ENCODE data around the gene GRSF1. TPM values are rescaled to one million over a fixed set of nuclear protein-coding genes. Genes with fewer than 3 reads are reported as not detected.
A peak's percentile ranks its signal among the peaks of the same experiment; 100 is the strongest.
"Not testable (repeated sequence)": the region's sequence is repeated elsewhere in the genome, so short reads cannot be mapped to it uniquely, and the experiment has no call there.

GRSF1 gene
- total and polyA plus RNA-seq, 5 donors, result 50.7 to 81.4 (median 77.8) TPM

DNA sequence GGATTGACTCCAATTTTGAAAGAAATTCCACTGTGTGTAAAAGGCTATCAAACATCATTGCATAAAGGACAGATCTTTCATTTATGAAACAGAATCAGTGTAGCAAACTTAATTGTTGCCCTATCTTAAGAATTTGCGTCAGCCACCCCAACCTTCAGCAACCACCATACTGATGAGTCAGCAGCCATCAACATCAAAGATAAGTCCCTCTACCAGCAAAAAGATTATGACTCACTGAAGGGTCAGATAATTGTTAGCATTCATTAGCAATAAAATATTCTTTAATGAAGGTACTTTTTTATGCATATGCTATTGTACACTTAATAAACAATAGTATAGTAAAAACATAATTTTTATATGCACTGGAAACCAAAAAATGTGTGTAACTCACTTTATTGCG lies 15.8 kb upstream of the GRSF1 start:
- no peak overlapping the region for H3K27ac ChIP-seq (ENCODE audit: low read length)
- ATAC-seq, result no peak
- no peaks in the 10 kb centered on the region for H3K4me1 ChIP-seq (ENCODE audit: control insufficient read depth, insufficient read depth, low read length)
- H3K4me3 ChIP-seq (ENCODE audit: low read length), result no peak overlapping the region
- intact Hi-C loops (cut with DNase I), result no loop called here
- DNase-seq, result no peak
- H3K9me3 ChIP-seq (ENCODE audit: control insufficient read depth, low read length), result no peaks in the 10 kb centered on the region
- WGBS, result 98% methylated on average over 2 of the region's 2 CpGs
- H3K27me3 ChIP-seq (ENCODE audit: control insufficient read depth, insufficient read depth), result no peaks in the 10 kb centered on the region

DNA sequence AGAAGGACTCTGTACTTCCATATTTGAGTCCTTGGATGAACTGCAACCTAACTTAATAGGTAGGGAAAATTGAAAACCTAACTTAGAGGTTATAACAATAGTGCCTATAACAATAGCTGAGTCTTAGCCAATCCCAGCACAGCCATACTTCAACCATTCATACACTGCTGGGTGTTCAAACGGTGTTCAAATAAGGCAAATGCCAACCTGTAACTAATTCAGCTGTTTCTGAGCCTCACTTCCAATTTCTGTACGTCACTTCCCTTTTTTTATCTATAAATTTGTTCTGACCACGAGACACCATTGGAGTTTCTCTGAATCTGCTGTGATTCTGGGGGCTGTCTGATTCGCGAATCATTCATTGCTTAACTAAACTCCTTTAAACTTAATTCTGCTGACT lies 9.6 kb upstream of the GRSF1 start:
- Histone ChIP-seq H3K27me3 (ENCODE audit: control insufficient read depth, insufficient read depth) (no peaks in the 10 kb centered on the region), H3K4me1 (ENCODE audit: control insufficient read depth, insufficient read depth, low read length) (no peaks in the 10 kb centered on the region), H3K4me3 (ENCODE audit: low read length) (no peak overlapping the region), H3K9me3 (ENCODE audit: control insufficient read depth, low read length) (no peaks in the 10 kb centered on the region), H3K27ac (ENCODE audit: low read length) (no peak overlapping the region)
- DNase-seq, result no peak
- no peak for ATAC-seq
- intact Hi-C loops (cut with DNase I), result loop anchor here in 1 of 4 donors (10.0 kb wide), 1 partner anchor 146 kb away; the partner anchor contains the start of gene DCK
- 84% methylated on average over 5 of the region's 5 CpGs for WGBS

DNA sequence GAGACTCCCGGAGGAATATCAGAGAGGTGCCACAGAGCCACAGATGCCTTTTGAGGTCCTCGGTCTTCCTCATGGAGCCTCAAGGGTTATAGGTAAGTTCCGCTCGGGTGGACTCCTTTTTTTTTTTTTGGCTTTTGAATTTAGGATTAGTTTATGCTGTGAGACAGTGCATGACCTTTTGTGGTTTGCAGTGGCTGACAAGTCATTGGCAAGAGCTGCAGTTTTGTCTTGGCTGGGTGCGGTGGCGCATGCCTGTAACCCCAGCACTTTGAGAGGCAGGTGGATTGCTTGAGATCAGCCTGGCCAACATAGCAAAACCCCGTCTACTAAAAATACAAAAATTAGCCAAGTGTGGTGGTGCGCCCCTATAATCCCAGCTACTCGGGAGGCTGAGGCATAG lies 4.5 kb upstream of the GRSF1 start:
- intact Hi-C loops (cut with DNase I), result loop anchor here in 1 of 4 donors (10.0 kb wide), 1 partner anchor 151 kb away; the partner anchor contains the start of gene DCK
- peak in 1 of 3 donors; percentile 14 for DNase-seq
- 93% methylated on average over 9 of the region's 9 CpGs for WGBS
- ATAC-seq, result no peak
- Histone ChIP-seq H3K9me3 (ENCODE audit: control insufficient read depth, low read length) (no peaks in the 10 kb centered on the region), H3K4me1 (ENCODE audit: control insufficient read depth, insufficient read depth, low read length) (no peaks in the 10 kb centered on the region), H3K27ac (ENCODE audit: low read length) (no peak overlapping the region), H3K27me3 (ENCODE audit: control insufficient read depth, insufficient read depth) (no peaks in the 10 kb centered on the region), H3K4me3 (ENCODE audit: low read length) (no peak overlapping the region)

DNA sequence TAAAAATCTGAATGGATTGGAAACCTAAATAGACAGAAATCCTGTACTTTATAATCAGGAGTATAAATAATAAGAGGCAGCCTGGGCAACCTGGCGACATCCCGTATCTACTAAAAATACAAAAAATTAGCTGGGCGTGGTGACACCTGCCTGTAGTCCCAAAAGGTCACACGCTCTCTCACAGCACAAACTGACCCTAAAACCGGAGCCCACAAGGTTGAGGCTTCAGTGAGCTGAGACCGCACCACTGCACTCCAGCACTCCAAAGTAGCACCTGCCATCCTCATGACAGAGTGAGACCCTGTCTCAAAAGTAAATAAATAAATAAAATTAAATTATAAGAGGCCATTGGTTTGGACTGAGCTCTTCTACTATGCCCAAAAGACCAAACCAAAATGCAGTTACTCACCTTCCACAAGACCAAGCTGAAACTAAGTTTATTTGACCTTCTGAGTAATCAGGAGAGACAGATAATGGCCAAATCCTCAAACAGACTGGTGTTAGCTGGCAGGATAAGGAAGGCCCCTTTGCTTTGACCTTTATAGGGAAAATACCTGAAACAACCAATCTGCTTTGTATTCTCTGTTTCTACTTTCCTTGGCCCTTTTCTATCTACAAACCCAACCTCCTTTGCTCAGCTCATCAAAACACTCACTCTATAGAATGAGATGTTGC lies 3.2 kb upstream of the GRSF1 start:
- intact Hi-C loops (cut with DNase I), result loop anchor here in 1 of 4 donors (10.0 kb wide), 1 partner anchor 152 kb away; the partner anchor contains the start of gene DCK

DNA sequence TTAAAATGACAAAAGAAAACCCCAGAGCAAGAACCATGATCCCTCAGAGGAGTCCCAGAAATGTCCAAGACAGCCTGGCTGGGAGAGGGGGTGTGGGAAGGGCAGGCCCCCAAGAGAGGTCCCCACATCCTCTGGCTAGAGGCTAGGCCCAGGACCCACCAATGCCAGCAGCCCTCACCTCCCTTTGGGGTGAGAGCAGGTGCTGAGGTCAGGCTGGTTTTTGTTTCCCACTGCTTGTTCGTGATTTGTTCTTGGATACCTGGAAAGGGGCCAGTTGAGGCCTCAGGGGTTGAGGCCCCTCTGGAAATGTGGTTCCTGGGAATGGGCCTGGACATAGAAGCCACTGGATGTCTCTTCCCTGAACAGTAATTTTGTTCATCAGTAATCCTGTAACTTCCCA lies 2.3 kb upstream of the GRSF1 start:
- no peak for ATAC-seq
- DNase-seq, result no peak
- Histone ChIP-seq H3K27ac (ENCODE audit: low read length) (no peak overlapping the region), H3K4me1 (ENCODE audit: control insufficient read depth, insufficient read depth, low read length) (no peaks in the 10 kb centered on the region), H3K27me3 (ENCODE audit: control insufficient read depth, insufficient read depth) (no peaks in the 10 kb centered on the region), H3K4me3 (ENCODE audit: low read length) (no peak overlapping the region), H3K9me3 (ENCODE audit: control insufficient read depth, low read length) (no peaks in the 10 kb centered on the region)
- intact Hi-C loops (cut with DNase I), result loop anchor here in 1 of 4 donors (10.0 kb wide), 1 partner anchor 153 kb away; the partner anchor contains the start of gene DCK
- WGBS, result 29% methylated on average over 1 of the region's 1 CpG

More for the DNA sequence above, 3.2 kb upstream of the GRSF1 start:
- Histone ChIP-seq H3K9me3 (ENCODE audit: control insufficient read depth, low read length) (no peaks in the 10 kb centered on the region), H3K27ac (ENCODE audit: low read length) (no peak overlapping the region), H3K4me1 (ENCODE audit: control insufficient read depth, insufficient read depth, low read length) (no peaks in the 10 kb centered on the region), H3K4me3 (ENCODE audit: low read length) (no peak overlapping the region), H3K27me3 (ENCODE audit: control insufficient read depth, insufficient read depth) (no peaks in the 10 kb centered on the region)
- 92% methylated on average over 6 of the region's 6 CpGs for WGBS
- no peak for DNase-seq
- ATAC-seq, result no peak

DNA sequence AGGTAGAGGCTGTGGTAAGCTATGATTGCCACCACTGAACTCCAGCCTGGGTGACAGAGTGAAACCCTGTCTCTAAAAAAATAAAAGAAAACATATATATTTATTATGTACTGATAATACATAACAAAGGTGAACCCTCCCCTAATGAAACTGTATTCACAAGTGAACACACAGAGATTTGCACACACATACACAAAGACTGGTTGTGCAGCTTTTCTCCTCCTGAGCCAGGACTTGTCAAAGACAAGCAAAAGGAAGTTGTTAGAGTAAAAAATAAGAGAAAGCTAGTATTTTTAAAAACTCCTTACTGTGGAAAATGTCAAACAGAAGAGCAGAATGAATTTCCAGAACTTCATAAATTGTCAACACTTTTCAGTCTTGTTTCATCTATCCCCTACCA lies 1.5 kb upstream of the GRSF1 start:
- intact Hi-C loops (cut with DNase I), result loop anchor here in 1 of 4 donors (10.0 kb wide), 1 partner anchor 154 kb away; the partner anchor contains the start of gene DCK
- ATAC-seq, result no peak
- DNase-seq, result no peak

DNA sequence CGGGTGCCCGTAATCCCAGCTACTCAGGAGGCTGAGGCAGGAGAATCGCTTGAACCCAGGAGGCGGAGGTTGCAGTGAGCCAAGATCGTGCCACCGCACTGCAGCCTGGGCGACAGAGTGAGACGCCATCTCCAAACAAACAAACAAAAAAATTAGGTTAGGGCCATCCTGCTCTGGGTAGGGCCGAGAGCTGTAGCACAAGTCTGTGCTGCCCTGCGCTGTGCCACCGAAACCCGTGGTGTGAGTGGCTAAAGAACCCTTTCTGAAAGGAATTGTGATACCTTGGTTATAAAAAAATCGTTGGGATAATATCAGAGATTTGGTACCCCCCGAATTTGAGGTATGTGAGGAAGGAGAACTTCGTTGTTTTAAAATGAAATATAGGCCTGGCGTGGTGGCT lies 941 bp upstream of the GRSF1 start:
- H3K4me1 ChIP-seq (ENCODE audit: control insufficient read depth, insufficient read depth, low read length); H3K4me3 ChIP-seq (ENCODE audit: low read length); H3K27ac ChIP-seq (ENCODE audit: low read length); H3K27me3 ChIP-seq (ENCODE audit: control insufficient read depth, insufficient read depth); H3K9me3 ChIP-seq (ENCODE audit: control insufficient read depth, low read length); ATAC-seq: not testable (repeated sequence)
- intact Hi-C loops (cut with DNase I), result loop anchor here in 1 of 4 donors (10.0 kb wide), 1 partner anchor 154 kb away; the partner anchor contains the start of gene DCK
- 94% methylated on average over 16 of the region's 16 CpGs for WGBS
- peak in 1 of 3 donors; percentile 53 for DNase-seq

More for the DNA sequence above, 1.5 kb upstream of the GRSF1 start:
- no peaks in the 10 kb centered on the region for H3K27me3 ChIP-seq (ENCODE audit: control insufficient read depth, insufficient read depth)
- no peaks in the 10 kb centered on the region for H3K4me1 ChIP-seq (ENCODE audit: control insufficient read depth, insufficient read depth, low read length)
- no peak overlapping the region for H3K4me3 ChIP-seq (ENCODE audit: low read length)
- no peak overlapping the region for H3K27ac ChIP-seq (ENCODE audit: low read length)
- H3K9me3 ChIP-seq (ENCODE audit: control insufficient read depth, low read length), result no peaks in the 10 kb centered on the region

DNA sequence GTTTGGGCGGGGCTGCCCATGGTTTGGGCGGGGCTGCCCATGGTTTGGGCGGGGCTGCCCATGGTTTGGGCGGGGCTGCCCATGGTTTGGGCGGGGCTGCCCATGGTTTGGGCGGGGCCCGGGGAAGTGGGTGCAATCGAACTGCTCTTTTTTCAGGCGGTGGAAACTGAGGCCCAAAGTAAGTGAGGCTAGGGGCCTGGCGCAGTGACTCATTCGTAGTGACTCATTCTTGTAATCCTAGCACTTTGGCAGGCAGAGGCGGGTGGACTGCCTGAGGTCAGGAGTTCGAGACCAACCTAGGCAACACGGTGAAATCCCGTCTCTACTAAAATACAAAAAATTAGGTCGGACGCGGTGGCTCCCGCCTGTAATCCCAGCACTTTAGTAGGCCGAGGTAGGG lies 447 bp upstream of the GRSF1 start:
- WGBS, result 59% methylated on average over 18 of the region's 20 CpGs
- not testable (repeated sequence) for H3K27me3 ChIP-seq (ENCODE audit: control insufficient read depth, insufficient read depth); H3K4me1 ChIP-seq (ENCODE audit: control insufficient read depth, insufficient read depth, low read length); H3K9me3 ChIP-seq (ENCODE audit: control insufficient read depth, low read length); H3K4me3 ChIP-seq (ENCODE audit: low read length); H3K27ac ChIP-seq (ENCODE audit: low read length)
- DNase-seq (peak; percentile 61 to 82 (median 81)), ATAC-seq (peak in 1 of 2 donors; percentile 3)
- intact Hi-C loops (cut with DNase I), result loop anchor here in 1 of 4 donors (10.0 kb wide), 1 partner anchor 155 kb away; the partner anchor contains the start of gene DCK

DNA sequence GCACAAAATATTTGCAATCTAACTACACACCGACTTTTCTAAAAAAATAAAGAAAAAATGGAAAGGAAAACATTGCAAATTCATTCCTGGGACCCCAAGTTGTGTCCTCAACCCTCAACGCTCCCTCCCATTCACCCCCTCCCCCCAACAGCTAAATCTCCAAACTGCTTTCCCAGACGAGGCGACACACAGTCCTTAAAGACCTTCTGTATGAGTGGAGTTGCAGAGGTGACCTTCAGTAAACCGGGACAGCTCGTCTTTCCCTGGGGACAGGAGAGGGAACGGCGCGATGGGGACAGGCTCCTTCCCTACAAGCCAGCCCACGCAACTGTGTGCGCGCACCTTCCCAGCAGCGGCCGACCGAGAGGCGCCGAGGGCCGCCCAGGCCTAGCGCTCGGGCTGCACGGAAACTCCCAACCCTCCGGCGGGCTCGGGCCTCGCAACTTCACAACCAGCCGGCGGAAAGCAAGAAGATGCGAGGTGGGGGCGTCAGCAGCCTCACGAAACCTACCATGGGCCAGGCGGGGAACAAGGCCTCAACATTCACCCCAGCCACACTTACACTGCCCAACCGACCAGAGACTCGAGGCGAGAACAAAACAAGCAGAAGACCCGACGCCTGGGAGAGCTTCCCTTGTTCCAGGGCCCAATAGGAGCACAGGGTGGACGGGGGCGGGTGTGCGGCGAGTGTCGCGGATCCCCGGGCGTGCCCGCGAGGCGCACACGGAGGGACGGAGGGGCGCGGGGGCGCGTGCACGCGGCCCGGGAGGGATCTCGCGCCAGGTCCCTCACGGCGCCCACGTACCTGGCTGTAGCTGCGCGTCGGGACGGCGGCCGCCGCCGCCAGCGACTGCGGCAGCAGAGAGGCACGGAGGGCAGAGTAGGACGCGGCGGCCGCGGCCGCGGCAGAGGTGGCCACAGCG lies 763 bp downstream of the GRSF1 start:
- Histone ChIP-seq H3K4me1 (ENCODE audit: control insufficient read depth, insufficient read depth, low read length) (peaks cover 2% of the 10 kb centered on the region), H3K9me3 (ENCODE audit: control insufficient read depth, low read length) (no peaks in the 10 kb centered on the region), H3K4me3 (ENCODE audit: low read length) (peak overlapping the region; percentile 78), H3K27me3 (ENCODE audit: control insufficient read depth, insufficient read depth) (no peaks in the 10 kb centered on the region), H3K27ac (ENCODE audit: low read length) (peak overlapping the region; percentile 79)
- peak; percentile 78 to 84 for ATAC-seq
- intact Hi-C loops (cut with DNase I), result loop anchor here in 3 of 4 donors (5.0 to 10.0 kb wide), 3 partner anchors 63 to 156 kb away; partner anchors contain the start of genes DCK (in 2 of the 3) and MOB1B (in 2 of the 3)
- WGBS, result under 1% methylated on average over 80 of the region's 80 CpGs
- DNase-seq, result peak; percentile 77 to 90 (median 88)

DNA sequence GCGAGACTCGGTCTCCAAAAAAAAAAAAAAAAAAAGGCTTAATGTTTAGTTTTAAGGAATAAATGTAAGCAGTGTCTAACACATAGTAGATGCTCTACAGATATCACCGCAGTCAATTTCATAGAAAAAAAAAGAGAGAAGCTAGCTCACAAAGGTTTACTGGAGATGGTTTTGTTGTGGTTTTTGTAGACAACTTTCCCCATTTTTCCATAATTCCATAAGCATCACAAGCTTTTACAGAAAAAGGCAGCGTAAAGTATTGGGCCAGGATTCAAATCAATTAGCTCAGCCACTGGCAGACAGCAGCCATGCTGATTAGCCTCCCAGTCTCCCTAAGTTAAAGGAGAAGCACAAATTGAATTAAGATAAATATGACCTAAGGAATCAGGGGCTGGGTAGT lies 1.5 kb downstream of the GRSF1 start:
- Histone ChIP-seq H3K27me3 (ENCODE audit: control insufficient read depth, insufficient read depth) (no peaks in the 10 kb centered on the region), H3K27ac (ENCODE audit: low read length) (peak overlapping the region; percentile 55), H3K4me3 (ENCODE audit: low read length) (peak overlapping the region; percentile 78), H3K4me1 (ENCODE audit: control insufficient read depth, insufficient read depth, low read length) (peaks cover 2% of the 10 kb centered on the region), H3K9me3 (ENCODE audit: control insufficient read depth, low read length) (no peaks in the 10 kb centered on the region)
- 26% methylated on average over 4 of the region's 4 CpGs for WGBS
- intact Hi-C loops (cut with DNase I), result loop anchor here in 3 of 4 donors (5.0 to 10.0 kb wide), 3 partner anchors 64 to 157 kb away; partner anchors contain the start of genes DCK (in 2 of the 3) and MOB1B (in 2 of the 3)
- DNase-seq (no peak), ATAC-seq (no peak)
